K562 (cell line): ENCODE measurements around the gene SPARC. TPM values are rescaled to one million over a fixed set of nuclear protein-coding genes. Genes with fewer than 3 reads are reported as not detected.
A peak's percentile ranks its signal among the peaks of the same experiment; 100 is the strongest.

ENCODE experiments used
- ATAC-seq: fragments of 200-7000 bp; cut with Tn5 transposase; 3 replicates; pipeline ENCODE4 v1.9.1; 2020; ENCODE audit warnings: moderate library complexity
- BruUV-seq: library from RNA; stranded (reverse); fragments of 400-500 nt; replicated peaks from 2 replicates; lab custom pipeline; 2021; lab: Mats Ljungman, UMichigan
- CTCF ChIA-PET: fragments of 300-600 bp; formaldehyde crosslinking; extraction: SDS; loops from one replicate; lab custom pipeline; 2021; ENCODE audit warnings: low intra/inter-chr PET ratio; lab: Yijun Ruan, JAX
- POLR2A ChIA-PET: fragments of 300-600, 350-650 bp; sonication (Branson Sonifier 250); formaldehyde crosslinking; extraction: SDS; loops from one replicate; lab custom pipeline; 2021; ENCODE audit warnings: antibody characterized with exemption, inconsistent platforms; lab: Yijun Ruan, JAX
- DNase-seq, 4 experiments: peaks; one replicate each; pipeline versions ENCODE4 v3.0.0 to v3.0.0-alpha.2; 2011 to 2018; ENCODE audit warnings: low spot score in 3 of 4, mixed read lengths in 3 of 4; ENCODE audit errors: extremely low read depth in 1 of 4
- FAIRE-seq: peaks from 2 replicates; lab custom pipeline; 2011; peaks lifted over from hg19 to GRCh38; lab: Jason Lieb, UNC
- H2AFZ ChIP-seq: 2 replicates; pipeline ENCODE4 v1.6.0; 2011; ENCODE audit warnings: low read depth, low read length, control low read depth, inconsistent platforms
- H3K27ac ChIP-seq: fragments of 200-600 bp; 3 replicates; pipeline ENCODE4 v1.8.0; 2011; ENCODE audit warnings: low read depth, mild to moderate bottlenecking, control low read depth, inconsistent platforms, low read length, moderate library complexity, mixed read lengths; ENCODE audit errors: extremely low read depth
- H3K27me3 ChIP-seq, 2 experiments: fragments of 300-600 bp in 1 of 2; 2 replicates in 1 of 2; 3 replicates in 1 of 2; pipeline versions ENCODE4 v1.6.0 to v1.8.0; 2011; ENCODE audit warnings: inconsistent platforms in 2 of 2, low read length in 2 of 2, mild to moderate bottlenecking in 1 of 2, mixed read lengths in 1 of 2, moderate library complexity in 1 of 2; ENCODE audit not compliant: control insufficient read depth in 2 of 2, insufficient read depth in 2 of 2
- H3K36me3 ChIP-seq: fragments of 300-600 bp; 3 replicates; pipeline ENCODE4 v1.8.0; 2011; ENCODE audit warnings: mild to moderate bottlenecking, low read length, inconsistent platforms; ENCODE audit not compliant: control insufficient read depth, insufficient read depth
- H3K4me1 ChIP-seq, 2 experiments: fragments of 200-600 bp in 1 of 2; replicated peaks in 1 of 2; 2 replicates in 1 of 2; 3 replicates in 1 of 2; pipeline versions ENCODE4 v1.5.1 to v1.8.0; 2011; ENCODE audit warnings: inconsistent platforms in 2 of 2, low read length in 2 of 2, mild to moderate bottlenecking in 1 of 2, mixed read lengths in 1 of 2, moderate library complexity in 1 of 2; ENCODE audit not compliant: control insufficient read depth in 2 of 2, insufficient read depth in 2 of 2
- H3K4me2 ChIP-seq: 2 replicates; pipeline ENCODE4 v1.6.1; 2011; ENCODE audit warnings: low read length, control low read depth, inconsistent platforms, mixed read lengths; ENCODE audit not compliant: insufficient read depth
- H3K4me3 ChIP-seq: fragments of 200-600 bp; sonication (generic), shearing (Covaris generic); 2 replicates; pipeline ENCODE4 v1.5.1; 2016; ENCODE audit warnings: control low read depth, inconsistent platforms
- H3K79me2 ChIP-seq: fragments of 200-600 bp; 3 replicates; pipeline ENCODE4 v1.8.0; 2011; ENCODE audit warnings: low read length, inconsistent platforms; ENCODE audit not compliant: control insufficient read depth, insufficient read depth
- H3K9ac ChIP-seq, 2 experiments: 2 replicates each; pipeline versions ENCODE4 v1.6.0 to v1.6.1; 2011; ENCODE audit warnings: low read depth in 2 of 2, low read length in 2 of 2, control low read depth in 1 of 2, inconsistent platforms in 1 of 2, mild to moderate bottlenecking in 1 of 2, mixed read lengths in 1 of 2; ENCODE audit not compliant: insufficient read depth in 1 of 2
- H3K9me1 ChIP-seq: one replicate; pipeline ENCODE4 v1.6.0; 2011; ENCODE audit warnings: inconsistent platforms, mild to moderate bottlenecking, low read length, moderate library complexity; ENCODE audit not compliant: control insufficient read depth, insufficient read depth
- H3K9me3 ChIP-seq: replicated peaks from 2 replicates; pipeline ENCODE4 v1.5.1; 2011; ENCODE audit warnings: low read depth, low read length, inconsistent platforms; ENCODE audit not compliant: control insufficient read depth, insufficient read depth
- H4K20me1 ChIP-seq: replicated peaks from 2 replicates; pipeline ENCODE4 v1.6.1; 2011; ENCODE audit warnings: low read length, inconsistent platforms, mixed read lengths; ENCODE audit not compliant: control insufficient read depth, insufficient read depth
- BCL6 ChIP-seq: fragments of 250-450 bp; sonication (Bioruptor Pico); IDR thresholded peaks from 2 replicates; pipeline ENCODE4 v1.4.0; 2020
- ZNF24 ChIP-seq: fragments of 450-650 bp; IDR thresholded peaks from 2 replicates; pipeline ENCODE4 v1.6.1; 2016
- WGBS: fragments of 100-300 bp; shearing (Covaris generic); methylation state at CpG from one replicate; pipeline ENCODE4 v1.1.6; 2016; ENCODE audit warnings: low coverage, mixed read lengths; ENCODE audit not compliant: insufficient coverage; ENCODE audit errors: missing lambda C conversion rate; 5-methylcytosine and 5-hydroxymethylcytosine counted together
- in situ Hi-C: fragments of 300-500 bp; cut with MboI; formaldehyde crosslinking; loops from 4 replicates; pipeline ENCODE4 v1.15.0; 2018; ENCODE audit warnings: inconsistent platforms, mixed read lengths
- intact Hi-C: fragments of 100-400 bp; cut with micrococcal nuclease; formaldehyde crosslinking; loops from 2 replicates; pipeline ENCODE4 v1.14.2; 2022
- polyA plus RNA-seq, 8 experiments: library from polyadenylated mRNA; depleted of rRNA in 4 of 8; stranded (reverse) in 5 of 8; unstranded in 3 of 8; fragments of >200 nt; fragmentation: Nextera tagmentation in 2 of 8; fragmentation: Illumina TruSeq in 1 of 8; extraction: Ambion mirVana in 2 of 8; extraction: Trizol in 1 of 8; gene quantifications; 2 replicates each; pipeline versions ENCODE4 v1.2.1 to v1.2.3, GENCODE V29; 2011 to 2014; ENCODE audit warnings: inconsistent platforms in 1 of 8, missing spikeins in 1 of 8
- total RNA-seq, 7 experiments: library from RNA; depleted of rRNA in 6 of 7; stranded (reverse); fragments of >200 nt in 6 of 7; fragmentation: Illumina TruSeq in 2 of 7; extraction: Trizol in 2 of 7; gene quantifications; 2 replicates each; pipeline versions ENCODE4 v1.2.1 to v1.2.3, GENCODE V29; 2011 to 2021; ENCODE audit warnings: low replicate concordance in 1 of 7

The SPARC gene
- total and polyA plus RNA-seq, 9 of the 15 experiments (the other 6 are each of a cell fraction or from before 2014, with no cell fraction given), result 6.1 to 35.6 (median 12.2) TPM

DNA sequence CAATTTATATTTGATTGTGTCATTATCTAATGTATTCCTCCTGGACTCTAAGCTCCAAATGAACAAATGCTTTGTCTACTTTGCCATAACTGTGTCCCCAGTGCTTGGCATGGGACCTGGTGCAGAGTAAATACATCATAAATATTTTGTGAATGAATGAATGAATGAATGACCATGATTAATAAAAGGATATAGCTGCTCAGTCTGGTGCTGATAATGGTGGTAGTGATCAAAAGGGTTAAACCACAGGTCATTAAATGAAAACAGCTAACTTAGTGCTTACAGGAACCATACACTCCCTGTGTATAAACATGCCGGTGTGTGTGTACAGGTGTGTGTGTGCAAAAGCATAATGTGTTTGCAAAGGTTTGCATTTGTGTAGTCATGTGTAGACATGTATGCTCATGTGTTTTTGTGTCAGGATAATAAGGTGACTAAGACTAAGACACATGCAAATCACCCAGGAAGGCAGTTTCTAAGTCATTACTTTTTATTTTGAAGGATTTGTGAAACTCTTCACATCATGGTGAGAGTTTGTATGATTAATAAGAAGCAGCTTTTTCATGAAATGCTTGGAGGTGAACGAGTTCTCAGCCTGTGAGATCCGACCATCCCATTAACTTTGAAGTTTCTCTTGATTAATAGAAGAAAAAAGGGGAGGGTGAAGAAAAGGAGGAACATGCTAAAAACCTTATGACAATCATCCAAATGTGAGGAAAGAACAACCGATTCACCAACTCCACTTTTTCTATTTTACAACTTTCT, 24.6 kb downstream of the SPARC start:
- no TSS peak for BruUV-seq
- H3K27ac ChIP-seq, result no peak overlapping the region

More for the DNA sequence above, 24.6 kb downstream of the SPARC start:
- H3K9ac ChIP-seq, result no peak overlapping the region
- FAIRE-seq (no peak), DNase-seq (no peak), ATAC-seq (no peak)
- in situ Hi-C loops (loop anchor here (5.0 kb wide), 1 partner anchor 80 kb away; no protein-coding TSS in a partner anchor), intact Hi-C loops (no loop called here)
- POLR2A ChIA-PET, result interaction anchor here (0.6 kb wide), 1 partner anchor 21 kb away, joined by 3 read pairs; no protein-coding TSS in a partner anchor
- no peak overlapping the region for H3K4me3 ChIP-seq
- H3K27me3 ChIP-seq, result peaks cover under 1 to 14% of the 10 kb centered on the region in 2 experiments; a peak in 3 of 5 replicates
- H4K20me1 ChIP-seq, result no peaks in the 10 kb centered on the region; the same call in 1 of the 2 replicates
- TF ChIP-seq BCL6 (CRISPR knock-in tag) (no peak), ZNF24 (0 out of 2 replicates have a peak, but pooled peaks have one; percentile 19)
- no peaks in the 10 kb centered on the region for H3K9me3 ChIP-seq
- H3K9me1 ChIP-seq, result no peaks in the 10 kb centered on the region
- no peaks in the 10 kb centered on the region for H3K79me2 ChIP-seq
- 16% methylated on average over 4 of the region's 4 CpGs for WGBS
- H3K36me3 ChIP-seq, result no peaks in the 10 kb centered on the region
- CTCF ChIA-PET, result interaction anchor here (4.6 kb wide), 1 partner anchor 79 kb away, joined by 53 read pairs; no protein-coding TSS in a partner anchor
- no peak overlapping the region for H3K4me2 ChIP-seq
- H3K4me1 ChIP-seq, result no peaks in the 10 kb centered on the region; a peak in 2 of 5 replicates
- H2AFZ ChIP-seq, result no peak overlapping the region
